Endothelial cell (in vitro differentiated cells): Measurements from ENCODE around the gene ACTN3. TPM values are rescaled to one million over a fixed set of nuclear protein-coding genes. Genes with fewer than 3 reads are reported as not detected.

Source experiments
- DNase-seq: peaks from one replicate; pipeline ENCODE4 v3.0.0; 2021; ENCODE audit warnings: low spot score
- H3K27ac Mint-ChIP-seq: one replicate; pipeline ENCODE4 v1.8.0; 2021; ENCODE audit warnings: mixed read lengths, inconsistent platforms; ENCODE audit not compliant: unreplicated experiment
- H3K27me3 Mint-ChIP-seq: one replicate; pipeline ENCODE4 v1.8.0; 2021; ENCODE audit warnings: mild to moderate bottlenecking, moderate library complexity, mixed read lengths, inconsistent platforms; ENCODE audit not compliant: unreplicated experiment
- H3K36me3 Mint-ChIP-seq: one replicate; pipeline ENCODE4 v1.8.0; 2021; ENCODE audit warnings: mild to moderate bottlenecking, low read depth, mixed read lengths, inconsistent platforms; ENCODE audit not compliant: unreplicated experiment
- H3K4me1 Mint-ChIP-seq: one replicate; pipeline ENCODE4 v1.8.0; 2021; ENCODE audit warnings: mild to moderate bottlenecking, mixed read lengths, inconsistent platforms; ENCODE audit not compliant: unreplicated experiment
- H3K4me3 Mint-ChIP-seq: one replicate; pipeline ENCODE4 v1.8.0; 2021; ENCODE audit warnings: mild to moderate bottlenecking, mixed read lengths, inconsistent platforms; ENCODE audit not compliant: unreplicated experiment
- H3K9me3 Mint-ChIP-seq: one replicate; pipeline ENCODE4 v1.8.0; 2021; ENCODE audit warnings: mixed read lengths, inconsistent platforms; ENCODE audit not compliant: unreplicated experiment
- total RNA-seq: library from RNA; stranded (reverse); fragmentation: NEBNext Ultra II Directional; extraction: Animal tissue kit (Norgen Biotek cat#: 25700); gene quantifications from one replicate; pipeline ENCODE4 v1.2.1, GENCODE V29; 2021; ENCODE audit not compliant: unreplicated experiment
- TF ChIP-seq, protein P1 (sequence below): fragments of 200-600 bp; sonication (generic); IDR thresholded peaks from one replicate; pipeline ENCODE4 v1.5.0; 2021; ENCODE audit warnings: antibody characterized with exemption; ENCODE audit not compliant: unreplicated experiment

The ACTN3 gene
- total RNA-seq, 1 donor from 2014 or later = 0.21 TPM

DNA sequence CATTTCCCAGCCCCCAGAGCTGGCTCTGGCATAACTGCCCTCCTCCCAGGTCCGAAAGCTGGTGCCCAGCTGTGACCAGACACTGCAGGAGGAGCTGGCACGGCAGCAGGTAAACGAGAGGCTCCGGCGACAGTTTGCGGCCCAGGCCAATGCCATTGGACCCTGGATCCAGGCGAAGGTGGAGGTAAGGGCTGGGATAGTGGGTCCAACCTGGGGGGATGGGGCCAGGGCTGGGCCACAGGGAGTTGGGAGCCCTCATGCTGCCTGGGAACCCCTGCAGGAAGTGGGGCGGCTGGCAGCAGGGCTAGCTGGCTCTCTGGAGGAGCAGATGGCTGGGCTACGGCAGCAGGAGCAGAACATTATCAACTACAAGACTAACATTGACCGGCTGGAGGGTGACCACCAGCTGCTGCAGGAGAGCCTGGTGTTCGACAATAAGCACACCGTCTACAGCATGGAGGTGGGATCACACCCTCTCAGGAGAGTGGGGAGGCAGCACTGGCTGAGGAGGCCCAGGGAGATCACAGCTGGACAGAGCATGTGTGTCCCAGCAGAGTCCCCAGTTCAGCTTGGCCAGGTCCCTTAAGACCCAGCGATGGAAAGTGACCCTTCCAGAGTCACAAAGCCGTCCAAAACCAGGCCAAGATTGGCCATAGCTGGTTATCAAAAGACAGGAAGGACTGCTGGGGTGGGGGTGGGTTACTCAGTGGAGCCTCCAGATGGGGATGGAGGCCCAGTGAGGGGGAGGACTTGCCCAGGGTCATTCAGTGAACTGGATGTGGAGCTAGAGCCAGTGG is 14.7 kb downstream of the ACTN3 start:
- no peaks in the 10 kb centered on the region for H3K4me1 Mint-ChIP-seq
- TF ChIP-seq, protein P1, sequence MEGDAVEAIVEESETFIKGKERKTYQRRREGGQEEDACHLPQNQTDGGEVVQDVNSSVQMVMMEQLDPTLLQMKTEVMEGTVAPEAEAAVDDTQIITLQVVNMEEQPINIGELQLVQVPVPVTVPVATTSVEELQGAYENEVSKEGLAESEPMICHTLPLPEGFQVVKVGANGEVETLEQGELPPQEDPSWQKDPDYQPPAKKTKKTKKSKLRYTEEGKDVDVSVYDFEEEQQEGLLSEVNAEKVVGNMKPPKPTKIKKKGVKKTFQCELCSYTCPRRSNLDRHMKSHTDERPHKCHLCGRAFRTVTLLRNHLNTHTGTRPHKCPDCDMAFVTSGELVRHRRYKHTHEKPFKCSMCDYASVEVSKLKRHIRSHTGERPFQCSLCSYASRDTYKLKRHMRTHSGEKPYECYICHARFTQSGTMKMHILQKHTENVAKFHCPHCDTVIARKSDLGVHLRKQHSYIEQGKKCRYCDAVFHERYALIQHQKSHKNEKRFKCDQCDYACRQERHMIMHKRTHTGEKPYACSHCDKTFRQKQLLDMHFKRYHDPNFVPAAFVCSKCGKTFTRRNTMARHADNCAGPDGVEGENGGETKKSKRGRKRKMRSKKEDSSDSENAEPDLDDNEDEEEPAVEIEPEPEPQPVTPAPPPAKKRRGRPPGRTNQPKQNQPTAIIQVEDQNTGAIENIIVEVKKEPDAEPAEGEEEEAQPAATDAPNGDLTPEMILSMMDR = no peak
- peaks cover 7% of the 10 kb centered on the region for H3K27me3 Mint-ChIP-seq
- DNase-seq = no peak
- H3K36me3 Mint-ChIP-seq = no peaks in the 10 kb centered on the region
- no peak overlapping the region for H3K4me3 Mint-ChIP-seq
- no peaks in the 10 kb centered on the region for H3K9me3 Mint-ChIP-seq
- H3K27ac Mint-ChIP-seq = no peak overlapping the region

DNA sequence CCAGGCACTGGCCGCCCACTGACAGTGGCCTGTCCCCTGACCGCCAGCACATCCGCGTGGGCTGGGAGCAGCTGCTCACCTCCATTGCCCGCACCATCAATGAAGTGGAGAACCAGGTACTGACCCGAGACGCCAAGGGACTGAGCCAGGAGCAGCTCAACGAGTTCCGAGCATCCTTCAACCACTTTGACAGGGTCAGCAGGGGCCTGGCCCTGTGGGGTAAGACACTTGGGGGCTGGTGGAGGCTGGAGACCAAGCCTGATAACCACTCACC is 15.2 kb downstream of the ACTN3 start:
- no peaks in the 10 kb centered on the region for H3K36me3 Mint-ChIP-seq
- H3K9me3 Mint-ChIP-seq = no peaks in the 10 kb centered on the region
- TF ChIP-seq, protein P1 = no peak
- H3K27me3 Mint-ChIP-seq = peaks cover 7% of the 10 kb centered on the region
- no peaks in the 10 kb centered on the region for H3K4me1 Mint-ChIP-seq
- no peak overlapping the region for H3K27ac Mint-ChIP-seq
- H3K4me3 Mint-ChIP-seq = no peak overlapping the region
- no peak for DNase-seq

DNA sequence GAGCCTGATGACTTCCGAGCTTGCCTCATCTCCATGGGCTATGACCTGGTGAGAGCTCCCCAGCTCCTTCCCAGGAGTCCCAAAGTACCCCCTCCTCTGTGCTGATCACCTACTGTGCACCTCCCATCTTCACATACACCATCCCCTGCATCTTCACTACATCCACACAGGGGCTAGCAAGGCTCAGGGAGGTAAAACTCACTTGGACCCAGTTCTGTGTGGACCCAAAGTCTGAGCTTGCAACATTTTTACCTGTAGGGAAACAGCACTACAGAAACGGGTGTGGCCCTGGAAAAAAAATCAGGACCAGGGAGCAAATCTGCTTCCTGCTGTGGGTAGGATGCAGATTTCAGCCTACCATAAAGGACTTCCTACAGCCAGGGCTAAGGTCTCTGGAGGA is 15.6 kb downstream of the ACTN3 start:
- no peak for DNase-seq
- no peaks in the 10 kb centered on the region for H3K36me3 Mint-ChIP-seq

DNA sequence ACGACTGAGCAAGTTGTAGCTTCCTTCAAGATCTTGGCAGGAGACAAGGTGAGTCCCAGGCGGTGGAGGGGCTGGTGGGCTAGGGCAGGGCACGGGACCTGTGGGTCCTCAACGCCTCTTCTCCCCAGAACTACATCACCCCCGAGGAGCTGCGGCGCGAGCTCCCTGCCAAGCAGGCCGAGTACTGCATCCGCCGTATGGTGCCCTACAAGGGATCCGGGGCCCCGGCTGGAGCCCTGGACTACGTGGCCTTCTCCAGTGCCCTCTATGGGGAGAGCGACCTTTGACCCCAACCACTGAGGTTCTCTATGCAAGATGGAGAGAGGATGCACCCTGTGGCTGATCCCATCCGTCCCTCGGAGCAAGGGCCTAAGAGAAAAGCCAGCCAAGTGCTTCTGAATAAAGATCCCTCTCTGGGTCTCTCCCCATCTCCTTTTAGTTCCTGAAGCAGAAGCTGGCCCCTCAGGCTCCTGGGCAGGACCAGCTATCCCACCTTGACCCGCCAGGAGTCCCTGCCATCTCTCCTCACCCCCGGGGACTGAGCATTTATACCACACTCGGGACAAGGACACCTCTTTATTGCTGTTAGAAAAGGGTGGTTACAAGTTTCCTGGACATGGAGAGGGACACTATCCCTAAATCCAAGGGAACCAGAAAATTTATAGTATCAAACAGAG is 16.3 kb downstream of the ACTN3 start:
- no peak overlapping the region for H3K27ac Mint-ChIP-seq
- no peak overlapping the region for H3K4me3 Mint-ChIP-seq
- DNase-seq = no peak
- H3K36me3 Mint-ChIP-seq = no peaks in the 10 kb centered on the region
- H3K4me1 Mint-ChIP-seq = no peaks in the 10 kb centered on the region
- TF ChIP-seq, protein P1 = no peak
- peaks cover 4% of the 10 kb centered on the region for H3K27me3 Mint-ChIP-seq
- no peaks in the 10 kb centered on the region for H3K9me3 Mint-ChIP-seq

More for the DNA sequence above, 15.6 kb downstream of the ACTN3 start:
- Mint-ChIP-seq H3K4me1 (no peaks in the 10 kb centered on the region), H3K27ac (no peak overlapping the region), H3K4me3 (no peak overlapping the region), H3K9me3 (no peaks in the 10 kb centered on the region), H3K27me3 (peaks cover 5% of the 10 kb centered on the region)
- TF ChIP-seq, protein P1 = no peak

DNA sequence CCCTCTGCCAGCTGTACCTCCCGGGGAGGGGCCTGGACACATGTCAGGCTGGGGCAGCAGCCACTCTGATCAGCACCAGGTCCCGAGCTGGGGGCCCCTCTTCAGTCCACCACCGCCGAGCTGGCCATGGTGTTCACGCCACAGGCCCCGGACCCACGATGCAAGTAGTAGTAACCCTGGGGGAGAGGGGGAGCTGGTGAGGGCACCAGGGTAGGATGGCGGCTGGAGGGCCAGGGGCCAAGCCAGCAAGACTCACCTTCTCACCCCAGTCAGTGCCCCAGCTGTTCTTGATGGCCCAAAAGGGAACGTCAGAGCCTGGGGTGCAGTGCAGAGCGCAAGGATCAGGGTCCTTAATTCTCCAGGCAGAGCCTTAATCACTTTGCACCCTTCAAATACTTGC is 17.1 kb downstream of the ACTN3 start:
- DNase-seq = no peak
- no peaks in the 10 kb centered on the region for H3K36me3 Mint-ChIP-seq
- no peak overlapping the region for H3K4me3 Mint-ChIP-seq
- no peak overlapping the region for H3K27ac Mint-ChIP-seq
- peaks cover 4% of the 10 kb centered on the region for H3K27me3 Mint-ChIP-seq
- TF ChIP-seq, protein P1 = no peak
- no peaks in the 10 kb centered on the region for H3K4me1 Mint-ChIP-seq
- no peaks in the 10 kb centered on the region for H3K9me3 Mint-ChIP-seq
